ENCODE data around the gene CABP7. TPM values are rescaled to one million over a fixed set of nuclear protein-coding genes. Genes with fewer than 3 reads are reported as not detected.

The CABP7 gene
- total RNA-seq, 4 donors from 2014 or later, result 0.73 to 1.0 TPM; not detected in 2

- peaks cover 9 to 10% of the 10 kb centered on the region in 2 donors for H3K4me1 ChIP-seq
- H3K27me3 ChIP-seq, result no peaks in the 10 kb centered on the region
- TF ChIP-seq POLR2A (IDR thresholded peaks at IDR 0.05) (no peak), CTCF (IDR thresholded peaks at IDR 0.05) (no peak)
- intact Hi-C loops (cut with DNase I), result no loop called here
- 90 to 91% methylated on average over 15 of the region's 15 CpGs for WGBS, 2 donors
- no peak overlapping the region for H3K27ac ChIP-seq
- H3K36me3 ChIP-seq, result no peaks in the 10 kb centered on the region
- no peaks in the 10 kb centered on the region for H3K9me3 ChIP-seq
- DNase-seq, result no peak
- no peak overlapping the region for H3K4me3 ChIP-seq (replicated peaks in 1 of 3)
Measured at GRCh38 chr22:29762263-29762662, 42.5 kb downstream of the CABP7 start.

- DNase-seq, result peak in 1 of 2 donors; percentile 21
- intact Hi-C loops (cut with DNase I), result no loop called here
- 48 to 53% methylated on average over 15 of the region's 15 CpGs for WGBS, 2 donors
Measured at GRCh38 chr22:29765905-29766631, 46.3 kb downstream of the CABP7 start.

GRCh38 chr22:29766632-29767170, 46.9 kb downstream of the CABP7 start, which contains the start of gene ZMAT5:
Gene ZMAT5, minus strand, starts transcription at chr22:29767007. Its CDS starts 18,463 bp downstream, at chr22:29748544.
- peak within 1 kb of the TSS; percentile 82 to 91 (median 87) for H3K27ac ChIP-seq
- intact Hi-C loops (cut with DNase I), result no loop called here
- DNase-seq, result peak; percentile 97
- no peaks in the 10 kb centered on the region for H3K27me3 ChIP-seq
- peak within 1 kb of the TSS; percentile 38 to 93 (median 76) for H3K4me3 ChIP-seq (replicated peaks in 1 of 3)
- H3K9me3 ChIP-seq, result no peaks in the 10 kb centered on the region
- TF ChIP-seq POLR2A (IDR thresholded peaks at IDR 0.05) (peak; percentile 67 to 81), CTCF (IDR thresholded peaks at IDR 0.05) (no peak)
- peaks cover 9 to 11% of the 10 kb centered on the region in 2 donors for H3K36me3 ChIP-seq
- H3K4me1 ChIP-seq, result peaks cover 21 to 22% of the 10 kb centered on the region in 2 donors
- 0% methylated on average over 18 to 32 of the region's 32 CpGs for WGBS, 2 donors

More at GRCh38 chr22:29765905-29766631, 46.3 kb downstream of the CABP7 start:
- peaks cover 9 to 11% of the 10 kb centered on the region in 2 donors for H3K36me3 ChIP-seq
- H3K27me3 ChIP-seq, result no peaks in the 10 kb centered on the region
- no peaks in the 10 kb centered on the region for H3K9me3 ChIP-seq
- H3K27ac ChIP-seq, result peak overlapping the region; percentile 2 to 91 (median 87)
- TF ChIP-seq POLR2A (IDR thresholded peaks at IDR 0.05), result no peak
- TF ChIP-seq CTCF (IDR thresholded peaks at IDR 0.05), result no peak
- H3K4me3 ChIP-seq (replicated peaks in 1 of 3), result peak overlapping the region; percentile 16 to 57 (median 33)
- peaks cover 21 to 22% of the 10 kb centered on the region in 2 donors for H3K4me1 ChIP-seq

- TF ChIP-seq CTCF (IDR thresholded peaks at IDR 0.05) (no peak), POLR2A (IDR thresholded peaks at IDR 0.05) (peak in 1 of 2 donors; percentile 52)
- peaks cover 9 to 11% of the 10 kb centered on the region in 2 donors for H3K36me3 ChIP-seq
- no peaks in the 10 kb centered on the region for H3K9me3 ChIP-seq
- H3K4me3 ChIP-seq (replicated peaks in 1 of 3), result peak within 1 kb of the TSS; percentile 38 to 93 (median 76)
- peaks cover 21 to 22% of the 10 kb centered on the region in 2 donors for H3K4me1 ChIP-seq
- no peaks in the 10 kb centered on the region for H3K27me3 ChIP-seq
- DNase-seq, result peak; percentile 93
- intact Hi-C loops (cut with DNase I), result no loop called here
- WGBS, 2 donors, result 0 to 2% methylated on average over 29 to 46 of the region's 46 CpGs
- peak within 1 kb of the TSS; percentile 82 to 91 (median 87) for H3K27ac ChIP-seq
Measured at GRCh38 chr22:29767171-29768051, 47.6 kb downstream of the CABP7 start, which contains the start of gene UQCR10. Gene UQCR10, plus strand, starts transcription at chr22:29767369. Its CDS starts 30 bp downstream, at chr22:29767399.

Measured in thyroid gland (tissue), 4 donors.